Liver (tissue), 9 donors: Measurements from ENCODE around the gene MYL3. TPM values are rescaled to one million over a fixed set of nuclear protein-coding genes. Genes with fewer than 3 reads are reported as not detected.
"Not testable (repeated sequence)": the region's sequence is repeated elsewhere in the genome, so short reads cannot be mapped to it uniquely, and the experiment has no call there.

Experiments used
- DNase-seq: peaks from one replicate; pipeline ENCODE4 v3.0.0-alpha.2; 2017; ENCODE audit warnings: low spot score
- H3K27ac ChIP-seq, 2 donors: one replicate each; pipeline ENCODE4 v1.7.0; 2013; ENCODE audit warnings: inconsistent platforms in 2 of 2, low read length in 2 of 2, control low read depth in 1 of 2, low read depth in 1 of 2, mild to moderate bottlenecking in 1 of 2
- H3K27me3 ChIP-seq, 4 donors: one replicate each; pipeline versions ENCODE4 v1.6.1 to v1.7.0; 2013; ENCODE audit warnings: low read length in 3 of 4, inconsistent platforms in 1 of 4, mild to moderate bottlenecking in 1 of 4, moderate library complexity in 1 of 4; ENCODE audit not compliant: control insufficient read depth in 4 of 4, insufficient read depth in 4 of 4
- H3K36me3 ChIP-seq, 4 donors: one replicate each; pipeline versions ENCODE4 v1.6.1 to v1.7.0; 2013; ENCODE audit warnings: low read length in 3 of 4, mild to moderate bottlenecking in 3 of 4, low read depth in 1 of 4, moderate library complexity in 1 of 4; ENCODE audit not compliant: control insufficient read depth in 4 of 4, insufficient read depth in 3 of 4
- H3K4me1 ChIP-seq, 4 donors: one replicate each; pipeline versions ENCODE4 v1.6.1 to v1.7.0; 2013; ENCODE audit warnings: low read length in 3 of 4, mild to moderate bottlenecking in 3 of 4, moderate library complexity in 1 of 4; ENCODE audit not compliant: control insufficient read depth in 4 of 4, insufficient read depth in 4 of 4
- H3K4me3 ChIP-seq, 3 donors: one replicate each; pipeline versions ENCODE4 v1.6.1 to v1.7.0; 2013; ENCODE audit warnings: low read length in 3 of 3, control low read depth in 1 of 3, low read depth in 1 of 3, mild to moderate bottlenecking in 1 of 3
- H3K9ac ChIP-seq, 2 donors: one replicate each; pipeline ENCODE4 v1.7.0; 2013; ENCODE audit warnings: low read length in 2 of 2, mild to moderate bottlenecking in 2 of 2, moderate library complexity in 2 of 2, control low read depth in 1 of 2, low read depth in 1 of 2
- H3K9me3 ChIP-seq, 4 donors: one replicate each; pipeline versions ENCODE4 v1.6.1 to v1.7.0; 2013; ENCODE audit warnings: low read length in 3 of 4; ENCODE audit not compliant: control insufficient read depth in 4 of 4
- ATF3 ChIP-seq: IDR thresholded peaks from 2 replicates; pipeline ENCODE4 v1.6.1; 2016; ENCODE audit warnings: antibody characterized with exemption
- CTCF ChIP-seq: fragments of 150-350 bp; IDR thresholded peaks from 2 replicates; pipeline ENCODE4 v1.5.1; 2017; ENCODE audit warnings: improper control_type of control experiment, low read depth, low read length; ENCODE audit not compliant: missing input control
- EGR1 ChIP-seq, 2 donors: IDR thresholded peaks; 2 replicates each; pipeline ENCODE4 v1.6.1; 2016 to 2018; ENCODE audit warnings: antibody characterized with exemption in 2 of 2, low read depth in 2 of 2
- FOXA2 ChIP-seq: IDR thresholded peaks from 2 replicates; pipeline ENCODE4 v1.6.1; 2016; ENCODE audit warnings: antibody characterized with exemption
- HNF4A ChIP-seq, 2 donors: conservative IDR thresholded peaks; 2 replicates each; pipeline ENCODE4 v1.6.1; 2016; ENCODE audit warnings: antibody characterized with exemption in 2 of 2, mild to moderate bottlenecking in 2 of 2
- JUND ChIP-seq, 2 donors: IDR thresholded peaks; 2 replicates each; pipeline ENCODE4 v1.6.1; 2016; ENCODE audit warnings: antibody characterized with exemption in 2 of 2
- NR2F2 ChIP-seq: IDR thresholded peaks from 2 replicates; pipeline ENCODE4 v1.6.1; 2016; ENCODE audit warnings: antibody characterized with exemption
- RAD21 ChIP-seq, 2 donors: IDR thresholded peaks; 2 replicates each; pipeline ENCODE4 v1.6.1; 2016; ENCODE audit warnings: antibody characterized with exemption in 2 of 2, mild to moderate bottlenecking in 2 of 2
- REST ChIP-seq: IDR thresholded peaks from 2 replicates; pipeline ENCODE4 v1.6.1; 2016; ENCODE audit warnings: antibody characterized with exemption, mild to moderate bottlenecking
- SP1 ChIP-seq: IDR thresholded peaks from 2 replicates; pipeline ENCODE4 v1.6.1; 2018; ENCODE audit warnings: antibody characterized with exemption, mild to moderate bottlenecking
- TAF1 ChIP-seq: conservative IDR thresholded peaks from 2 replicates; pipeline ENCODE4 v1.6.1; 2016; ENCODE audit warnings: antibody characterized with exemption, mild to moderate bottlenecking
- YY1 ChIP-seq: IDR thresholded peaks from 2 replicates; pipeline ENCODE4 v1.6.1; 2016; ENCODE audit warnings: antibody characterized with exemption, mild to moderate bottlenecking
- WGBS: extraction: QIAGEN DNeasy Blood & Tissue Kit; methylation state at CpG from one replicate; pipeline ENCODE4 v1.1.7; 2013; 5-methylcytosine and 5-hydroxymethylcytosine counted together
- polyA plus RNA-seq, 2 donors: library from polyadenylated mRNA; stranded (reverse) in 1 of 2; unstranded in 1 of 2; fragments of 200-250 nt in 1 of 2; fragments of >200 nt in 1 of 2; fragmentation: Nextera tagmentation in 1 of 2; extraction: Ambion mirVana in 1 of 2; gene quantifications; one replicate each; pipeline versions ENCODE4 v1.2.1 to v1.2.3, GENCODE V29; 2013 to 2015
- total RNA-seq, 2 donors: library from RNA; depleted of rRNA; stranded (reverse); fragments of >200 nt; gene quantifications; one replicate each; pipeline ENCODE4 v1.2.3, GENCODE V29; 2014
- donor health status: healthy.
- donor health status: healthy.
- donor health status: healthy.
- donor health status: healthy.
- donor health status: healthy.

The MYL3 gene
- total and polyA plus RNA-seq, 4 donors = 0.51 to 1.3 (median 0.81) TPM

- not testable (repeated sequence) for H3K27ac ChIP-seq, H3K9me3 ChIP-seq, H3K27me3 ChIP-seq, DNase-seq, H3K9ac ChIP-seq, H3K36me3 ChIP-seq, H3K4me3 ChIP-seq, H3K4me1 ChIP-seq
Observed at GRCh38 chr3:46823314-46823713, 39.9 kb downstream of the MYL3 start.

GRCh38 chr3:46821553-46821952, 41.7 kb downstream of the MYL3 start:
- Histone ChIP-seq H3K9me3 (no peaks in the 10 kb centered on the region), H3K4me3 (no peak overlapping the region), H3K36me3 (no peaks in the 10 kb centered on the region), H3K27me3 (no peaks in the 10 kb centered on the region), H3K4me1 (no peaks in the 10 kb centered on the region), H3K9ac (no peak overlapping the region), H3K27ac (no peak overlapping the region)
- DNase-seq = no peak
- 90% methylated on average over 1 of the region's 1 CpG for WGBS
- TF ChIP-seq RAD21 (IDR thresholded peaks at IDR 0.05) (no peak), EGR1 (IDR thresholded peaks at IDR 0.05; ENCODE audit: low read depth in 2 of 2) (no peak), YY1 (no peak), CTCF (no peak), FOXA2 (no peak), NR2F2 (no peak), SP1 (no peak), JUND (IDR thresholded peaks at IDR 0.05) (no peak), REST (no peak), HNF4A (conservative IDR thresholded peaks at IDR 0.05) (no peak)

GRCh38 chr3:46820852-46821251, 42.4 kb downstream of the MYL3 start:
- no peak overlapping the region for H3K4me3 ChIP-seq
- no peak for TF ChIP-seq TAF1
- TF ChIP-seq ATF3 = no peak
- no peaks in the 10 kb centered on the region for H3K9me3 ChIP-seq

More at GRCh38 chr3:46820852-46821251, 42.4 kb downstream of the MYL3 start:
- no peak for DNase-seq
- Histone ChIP-seq H3K4me1 (no peaks in the 10 kb centered on the region), H3K27ac (no peak overlapping the region), H3K9ac (no peak overlapping the region), H3K27me3 (no peaks in the 10 kb centered on the region), H3K36me3 (no peaks in the 10 kb centered on the region)
